Nucleus accumbens (tissue), 56 donors: Measurements from ENCODE around the gene TEX22.

ENCODE experiments used
- DNase-seq, 56 donors: peaks; one replicate each; lab custom pipeline; 2025; lab: John Stamatoyannopoulos, UW

Gene TEX22

DNA sequence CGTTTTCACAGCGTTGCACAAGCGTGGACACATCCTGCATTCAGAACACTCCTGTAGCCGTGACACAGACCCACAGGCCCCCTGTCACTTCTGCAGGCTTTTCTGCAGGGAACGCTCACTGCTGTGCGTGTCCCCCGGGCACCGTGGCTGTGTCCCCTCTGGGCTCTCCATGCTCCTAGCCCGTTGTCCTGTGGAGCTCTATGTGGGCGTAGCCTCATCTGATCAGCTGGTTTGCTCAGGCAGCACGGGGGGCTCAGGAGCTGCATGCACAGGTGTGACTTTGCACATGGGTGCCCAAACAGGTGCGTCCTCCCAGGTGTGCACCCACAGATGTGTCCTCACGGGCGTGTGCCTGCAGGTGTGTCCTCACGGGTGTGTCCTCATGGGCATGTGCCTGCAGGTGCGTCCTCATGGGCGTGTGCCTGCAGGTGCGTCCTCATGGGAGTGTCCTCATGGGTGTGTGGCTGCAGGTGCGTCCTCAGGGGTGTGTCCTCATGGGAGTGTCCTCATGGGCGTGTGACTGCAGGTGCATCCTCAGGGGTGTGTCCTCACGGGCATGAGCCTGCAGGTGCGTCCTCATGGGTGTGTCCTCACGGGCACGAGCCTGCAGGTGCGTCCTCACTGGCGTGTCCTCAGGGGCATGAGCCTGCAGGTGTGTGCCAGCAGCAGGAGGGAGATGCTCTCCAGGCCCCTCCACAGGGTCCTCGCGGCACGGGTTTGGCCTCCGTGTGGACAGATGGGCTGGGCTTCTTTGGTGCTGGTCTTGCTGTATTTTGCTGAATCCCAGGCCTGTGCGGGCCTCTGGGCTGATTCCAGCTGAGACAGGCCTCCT, 38.8 kb downstream of the TEX22 start:
- no peak for DNase-seq

DNA sequence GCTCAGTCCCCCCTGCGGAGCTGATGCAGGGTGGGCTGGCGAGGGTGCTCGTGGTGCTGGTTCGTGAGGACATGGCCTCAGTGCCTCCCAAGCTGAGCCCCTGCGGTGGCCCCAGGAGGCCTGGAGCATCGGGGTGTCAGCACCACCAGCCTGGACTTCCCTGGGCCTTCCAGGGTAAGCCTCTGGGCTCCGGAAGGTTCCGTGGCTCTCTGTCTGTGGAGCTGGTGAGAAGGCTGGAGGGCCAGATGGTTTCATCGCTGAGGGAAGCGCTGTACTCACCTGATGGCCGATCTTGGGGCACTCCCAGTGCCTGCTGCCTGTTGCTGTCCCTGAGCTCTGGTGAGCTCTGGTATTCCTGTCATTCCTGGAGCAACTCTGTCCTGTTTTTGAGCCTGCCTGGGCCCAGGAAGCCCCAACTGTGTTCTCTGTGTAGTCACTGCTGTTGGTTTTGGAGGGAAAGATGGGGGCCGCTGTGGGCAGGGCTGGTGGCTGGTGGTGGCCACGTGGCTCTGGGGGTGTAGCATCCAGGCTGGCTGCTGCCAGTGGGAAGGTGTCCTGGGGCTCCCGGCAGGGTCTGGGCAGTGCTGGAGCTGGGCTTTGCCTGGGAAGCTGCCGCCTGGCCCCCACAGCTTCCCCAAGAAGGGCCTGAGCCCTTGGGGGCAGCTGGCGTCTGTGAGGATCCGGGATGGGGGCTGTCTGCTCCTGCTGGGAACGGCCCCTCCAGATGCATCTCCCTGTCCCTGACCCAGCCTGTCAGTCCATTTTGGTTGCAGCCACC, 39.6 kb downstream of the TEX22 start:
- no peak for DNase-seq

DNA sequence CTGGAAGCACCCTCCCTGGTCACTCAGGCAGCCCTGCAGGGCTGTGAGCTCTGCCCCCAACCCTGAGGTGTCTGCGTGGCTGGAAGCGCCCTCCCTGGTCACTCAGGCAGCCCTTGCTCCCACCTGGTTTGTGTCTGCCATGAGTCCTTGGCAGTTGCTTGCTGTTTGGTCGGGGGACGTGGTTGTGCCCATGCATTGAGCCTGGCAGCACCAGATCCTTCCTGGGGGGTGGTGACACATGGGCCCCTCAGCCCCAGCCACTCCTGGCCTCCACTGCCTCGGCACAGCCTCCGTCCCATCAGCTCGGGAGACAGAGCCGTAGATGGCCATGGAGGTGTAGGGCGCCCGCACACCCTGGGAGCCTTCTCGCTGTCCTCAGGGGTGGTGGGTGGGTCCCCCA, 40.8 kb downstream of the TEX22 start:
- DNase-seq: no peak

DNA sequence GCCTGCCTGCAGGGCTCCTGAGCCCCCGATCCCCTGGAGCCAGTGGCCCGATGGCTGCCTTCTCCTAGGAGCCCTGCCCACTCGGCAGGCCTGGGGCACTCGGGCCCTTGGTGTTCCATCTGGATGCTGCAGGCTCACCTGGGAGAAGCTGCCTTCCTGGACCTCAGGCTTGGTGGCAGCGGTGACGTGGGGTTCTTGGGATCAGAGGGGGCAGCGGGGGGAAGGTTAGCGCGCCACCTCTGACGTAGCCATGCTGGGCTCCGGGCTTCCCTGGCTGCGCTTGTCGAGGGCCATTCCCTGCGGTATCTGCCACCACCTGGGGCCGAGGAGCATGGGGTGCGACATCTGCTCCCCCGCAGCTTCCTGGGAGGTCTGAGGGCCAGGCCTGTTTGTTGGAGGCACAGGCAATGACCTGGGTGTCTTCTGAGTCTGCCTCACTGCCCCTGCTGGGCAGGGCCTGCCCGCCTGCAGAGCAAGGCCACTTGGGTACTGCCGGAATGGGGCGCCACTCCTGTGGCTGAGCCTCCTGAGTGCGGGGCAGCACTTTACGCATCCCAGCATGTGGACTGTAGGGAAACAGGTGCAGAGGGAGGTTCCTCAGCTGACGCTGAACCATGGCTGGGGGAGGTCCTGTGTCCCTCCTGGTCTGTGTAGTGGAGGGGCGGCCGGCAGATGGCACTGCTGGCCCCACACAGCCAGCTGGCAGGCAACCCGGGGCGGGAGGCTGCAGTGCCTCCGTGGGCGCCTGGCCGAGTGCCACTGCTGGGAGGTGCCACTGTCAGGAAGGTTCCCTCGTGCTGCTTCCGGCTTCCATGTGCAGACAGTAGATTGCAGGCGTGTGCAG, 41.6 kb downstream of the TEX22 start:
- no peak for DNase-seq

DNA sequence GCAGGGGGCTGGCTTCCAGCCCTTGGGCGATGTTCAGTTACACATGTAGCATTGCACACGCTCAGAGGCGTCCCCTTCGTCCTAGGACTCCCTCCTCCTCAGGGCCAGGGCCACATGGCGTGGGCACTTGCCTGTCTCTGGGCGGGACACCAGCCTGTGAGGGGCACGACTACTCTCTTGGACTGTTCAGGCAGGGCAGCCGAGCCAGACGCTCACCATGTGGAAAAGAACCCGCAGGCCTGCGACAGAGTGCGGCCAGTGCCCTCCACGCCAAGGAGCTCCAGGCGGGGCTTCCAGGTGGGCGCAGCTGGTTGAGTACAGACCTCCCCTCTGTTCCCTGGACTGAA, 42.2 kb downstream of the TEX22 start:
- no peak for DNase-seq

DNA sequence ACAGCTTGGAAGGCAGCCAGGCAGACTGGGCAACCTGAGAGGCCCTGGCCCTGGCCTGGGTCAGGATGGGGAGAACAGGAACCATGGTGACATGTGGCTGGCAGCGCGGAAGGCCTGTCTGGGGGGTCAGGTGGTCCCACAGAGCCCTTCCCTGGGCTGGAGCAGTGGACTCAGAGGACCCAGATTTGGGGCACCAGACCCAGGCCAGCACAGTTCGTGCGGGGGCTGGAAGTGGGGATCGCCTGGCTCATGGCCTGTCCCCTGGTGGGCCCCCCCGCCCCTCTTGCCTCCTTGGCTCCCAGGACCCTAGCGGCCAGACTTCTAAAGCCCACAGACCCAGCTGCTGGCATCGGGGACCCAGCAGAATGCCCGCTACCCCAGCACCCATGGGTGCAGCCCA, 42.7 kb downstream of the TEX22 start:
- DNase-seq: no peak

DNA sequence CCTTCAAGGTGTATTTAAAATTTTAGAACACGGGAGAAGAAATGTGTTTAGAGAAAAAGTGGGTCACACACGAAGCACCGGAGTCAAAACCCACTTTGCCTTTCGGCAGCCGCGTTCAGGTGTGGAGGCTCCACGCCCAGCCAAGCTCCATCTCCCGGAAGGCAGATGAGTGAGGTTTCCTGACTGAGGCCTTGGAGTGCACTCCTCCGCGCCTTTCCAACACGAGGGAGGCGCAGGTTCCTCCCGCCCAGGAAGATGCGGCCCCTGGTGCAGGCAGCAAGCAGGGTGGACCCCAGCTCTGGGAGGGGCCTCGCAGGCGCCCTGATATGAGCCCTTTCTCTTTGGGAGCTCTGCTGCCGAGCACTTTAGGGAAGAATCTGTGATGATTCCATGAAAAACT, 43.8 kb downstream of the TEX22 start:
- DNase-seq: peak in 2 of 56 donors; percentile 17 to 26

DNA sequence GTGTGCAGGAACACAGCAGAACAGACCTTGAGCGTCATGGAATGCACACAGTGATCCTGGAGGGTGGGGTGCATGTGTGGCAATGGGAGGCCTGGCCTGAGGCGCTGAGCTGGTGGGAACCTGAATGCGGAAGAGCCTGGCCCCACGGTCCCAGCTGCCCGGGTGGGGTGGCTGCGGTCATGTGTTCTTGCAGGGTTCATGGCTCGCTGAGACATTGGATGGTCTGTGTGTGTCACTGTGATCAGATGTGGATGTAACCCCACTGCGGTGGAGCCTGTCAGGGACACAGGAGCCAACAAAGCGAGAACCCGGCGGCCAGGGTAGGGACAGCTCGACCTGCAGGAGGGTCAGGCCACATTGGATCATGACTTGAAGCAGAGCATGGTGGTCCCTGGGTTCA, 44.5 kb downstream of the TEX22 start:
- DNase-seq: no peak

DNA sequence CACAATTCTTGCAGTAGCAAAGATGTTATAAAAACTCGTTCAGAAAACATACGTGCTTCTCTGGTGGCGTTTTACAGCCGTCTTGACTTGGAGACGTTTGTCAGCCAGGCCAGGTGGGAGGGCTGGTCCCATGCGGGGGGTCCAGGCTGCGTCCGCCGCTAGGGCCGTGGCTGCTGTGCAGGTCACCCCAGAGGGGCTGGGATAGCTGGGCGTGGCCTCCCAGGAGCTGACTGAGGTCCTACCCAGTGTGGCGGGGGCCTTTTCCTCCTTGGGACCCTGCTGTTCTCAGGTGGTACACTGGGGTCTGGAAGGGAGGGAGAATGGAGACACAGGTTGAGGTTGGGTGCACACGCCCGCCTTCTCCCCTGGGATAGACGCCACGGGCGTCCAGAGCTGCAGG, 46.5 kb downstream of the TEX22 start:
- no peak for DNase-seq

DNA sequence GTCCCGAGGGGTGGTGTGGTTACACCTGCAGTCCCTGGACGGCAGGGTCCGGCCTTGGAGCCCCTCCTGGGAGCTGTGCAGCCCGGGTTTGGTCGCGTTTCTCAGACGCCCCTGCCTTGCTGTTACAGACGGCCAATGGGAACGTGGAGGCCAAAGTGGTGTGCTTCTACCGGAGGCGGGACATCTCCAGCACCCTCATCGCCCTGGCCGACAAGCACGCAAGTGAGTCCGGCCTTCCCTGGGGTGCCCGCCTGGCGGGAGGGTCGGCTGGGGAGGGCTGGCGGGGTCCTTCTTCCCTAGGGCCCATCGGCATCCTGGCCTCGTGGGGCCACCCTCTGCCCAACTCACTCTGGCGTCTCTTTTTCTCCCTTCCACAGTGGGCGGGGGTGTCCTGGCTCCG, 47.0 kb downstream of the TEX22 start:
- no peak for DNase-seq

DNA sequence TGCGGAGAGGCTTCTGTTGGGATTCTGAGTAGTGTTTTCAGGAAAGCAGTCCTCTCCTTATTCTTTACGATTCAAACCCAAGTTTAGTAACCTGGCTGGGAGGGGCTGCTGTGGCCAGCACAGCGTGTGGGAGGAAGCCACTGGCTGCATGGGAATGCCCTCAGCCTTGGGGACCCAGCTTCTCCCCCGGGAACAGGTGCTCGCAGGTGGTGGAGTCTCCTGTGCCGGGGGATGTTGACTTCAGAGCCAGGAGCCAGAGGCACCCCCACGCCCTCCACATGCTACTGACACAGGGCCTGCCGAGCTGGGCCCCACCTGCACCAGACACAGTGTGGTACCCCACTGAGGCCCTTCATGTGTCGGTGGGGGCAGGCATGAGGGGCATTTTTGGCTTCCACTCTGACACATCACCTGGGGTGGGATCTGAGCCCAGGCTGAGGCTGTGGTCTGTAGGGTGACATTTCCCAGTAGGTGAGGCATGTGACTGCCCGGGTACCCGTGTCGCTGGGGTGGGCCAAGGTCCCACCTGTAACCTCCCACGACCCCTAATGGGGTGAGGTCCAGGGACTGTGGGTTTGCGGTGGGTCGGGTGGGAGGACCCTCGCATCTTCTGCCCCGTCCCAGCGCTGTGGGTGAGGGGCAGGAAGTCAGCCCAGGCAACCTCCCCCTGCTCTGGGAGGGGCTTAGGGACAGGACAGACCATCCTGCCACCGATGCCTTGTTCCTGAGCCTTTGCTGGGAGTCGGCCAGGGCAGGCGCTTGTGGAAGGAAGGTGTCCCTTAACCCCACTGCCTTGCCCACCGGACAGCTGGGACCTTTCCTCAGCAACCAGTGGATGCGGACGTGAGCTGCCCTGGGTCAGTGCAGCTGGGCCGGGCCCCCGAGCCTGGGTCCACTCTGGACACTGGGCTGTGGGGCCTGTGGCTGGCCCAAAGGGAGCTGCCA, 47.8 kb downstream of the TEX22 start:
- DNase-seq: no peak

DNA sequence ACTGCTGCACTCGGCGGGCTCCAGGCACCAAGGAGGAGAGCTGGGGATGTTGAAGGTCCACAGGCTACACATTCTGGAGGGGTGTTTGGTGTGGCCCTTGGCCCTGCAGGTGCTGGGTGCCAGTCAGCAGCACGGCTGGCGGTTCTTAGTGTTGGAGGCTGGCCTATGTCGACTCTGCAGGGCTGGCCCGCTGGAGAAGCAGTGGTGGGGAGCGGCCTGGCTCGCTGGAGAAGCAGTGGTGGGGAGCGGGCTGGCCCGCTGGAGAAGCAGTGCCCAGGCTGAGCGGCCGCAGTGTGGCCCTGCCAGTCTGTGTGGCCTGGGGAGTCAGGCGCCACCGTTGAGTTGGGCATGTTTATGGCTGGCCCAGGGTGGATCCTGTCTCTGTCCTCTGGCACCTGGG, 48.6 kb downstream of the TEX22 start:
- DNase-seq: no peak

DNA sequence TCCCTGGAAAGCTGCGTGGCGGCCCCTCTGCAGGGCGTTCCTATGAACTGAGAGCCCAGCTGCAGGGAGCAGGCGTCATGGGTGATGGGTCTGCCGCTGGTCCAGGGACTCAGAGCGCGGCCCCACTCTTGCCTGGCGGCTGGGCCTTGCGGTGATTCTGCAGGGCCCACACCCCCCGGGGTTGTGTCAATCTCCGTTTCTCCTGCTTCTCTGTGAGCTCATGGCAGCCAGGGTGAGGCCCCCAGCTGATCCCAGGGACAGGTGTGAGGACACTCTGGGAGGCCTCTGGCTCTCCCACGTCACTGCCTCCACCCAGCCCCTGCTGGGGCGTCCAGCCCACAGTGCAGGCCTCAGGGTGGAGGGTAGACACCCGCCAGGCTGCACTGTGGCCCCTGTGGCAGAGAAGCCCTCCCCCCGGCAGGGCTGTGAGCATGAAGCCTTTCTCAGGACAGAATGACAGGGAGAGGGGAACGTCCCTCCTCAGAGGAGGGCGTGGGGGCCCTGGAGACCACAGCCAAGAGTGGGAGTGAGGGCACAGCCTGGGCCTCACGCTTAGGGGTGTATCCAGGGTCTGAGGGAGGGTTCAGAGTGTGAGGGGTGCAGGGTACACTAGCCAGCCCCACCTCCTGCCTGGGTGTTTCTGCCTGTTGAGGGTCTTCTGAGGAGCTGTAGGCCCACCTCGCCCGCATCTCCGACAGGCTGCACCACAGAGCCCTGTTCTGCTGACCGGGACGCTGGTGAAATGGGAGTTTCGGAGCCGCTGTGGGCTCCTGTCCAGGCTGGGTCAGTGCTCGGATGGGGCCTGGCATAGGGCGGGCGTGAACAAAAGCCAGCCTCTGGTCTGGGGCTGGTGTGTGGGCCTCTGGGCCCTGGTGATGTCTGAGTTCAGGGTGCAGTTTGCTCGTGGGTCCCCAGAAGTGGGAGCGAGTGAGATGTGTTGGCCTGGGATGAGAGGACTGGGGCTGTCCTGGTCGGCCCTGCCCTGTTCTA, 49.6 kb downstream of the TEX22 start:
- DNase-seq: no peak

DNA sequence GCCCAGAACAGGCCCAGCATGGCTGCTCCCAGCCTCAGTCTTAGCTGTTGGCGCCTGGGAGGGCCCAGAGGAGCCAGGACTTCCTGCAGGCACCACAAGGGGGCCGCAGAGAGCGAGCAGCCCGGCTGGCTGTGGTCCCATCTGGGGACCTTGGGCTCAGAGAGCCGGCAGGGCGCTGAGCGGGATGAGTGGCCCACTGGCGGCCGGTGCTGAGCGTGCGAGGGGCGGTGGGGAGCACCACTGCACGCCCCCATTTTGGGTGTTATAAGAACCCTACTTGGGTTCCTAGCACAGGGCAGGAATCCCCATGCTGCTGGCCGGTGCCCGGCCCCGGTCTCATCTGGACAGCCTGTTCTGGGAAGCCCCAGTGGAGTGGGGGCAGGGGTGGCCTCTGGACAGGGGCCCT, 50.4 kb downstream of the TEX22 start:
- peak in 49 of 56 donors; percentile 4 to 78 (median 50) for DNase-seq

DNA sequence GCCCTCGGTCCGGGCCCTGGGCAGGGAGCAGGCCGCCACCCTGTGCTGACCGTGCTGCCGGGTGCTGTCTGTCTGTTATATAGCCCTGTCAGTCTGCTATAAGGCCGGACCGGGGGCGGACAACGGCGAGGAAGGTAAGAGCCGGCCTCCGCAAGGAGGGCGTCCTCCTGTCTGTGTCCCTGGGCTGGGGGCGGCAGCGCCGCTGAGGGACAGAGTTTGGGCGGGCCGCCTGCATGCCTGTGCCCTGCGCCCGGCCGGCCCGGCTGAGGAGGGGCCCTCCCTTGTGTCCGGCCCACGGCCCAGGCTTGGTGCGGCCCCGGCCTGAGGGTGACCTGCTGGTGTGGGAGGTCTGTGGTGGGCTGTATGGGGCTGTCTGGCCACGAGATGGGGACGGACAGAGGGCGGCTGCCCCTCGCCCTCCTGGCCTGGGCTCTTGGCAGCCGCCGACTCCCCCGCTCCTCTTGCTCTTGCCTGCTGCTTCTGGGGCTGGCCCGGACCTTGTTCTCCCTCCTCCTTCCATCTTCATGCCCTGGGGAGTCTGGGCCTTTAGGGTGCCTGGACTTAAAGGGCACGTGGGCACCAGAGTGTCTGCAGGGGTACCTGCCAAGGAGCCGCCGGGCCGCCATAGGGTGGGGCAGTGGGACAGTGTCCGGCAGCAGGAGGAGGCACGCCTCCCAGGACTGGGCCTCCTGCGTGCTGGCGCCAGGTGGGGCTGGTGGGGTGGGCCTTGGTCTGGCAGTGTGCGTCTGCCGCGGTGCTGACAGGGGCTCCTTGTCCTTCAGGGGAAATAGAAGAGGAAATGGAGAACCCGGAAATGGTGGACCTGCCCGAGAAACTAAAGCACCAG, 51.2 kb downstream of the TEX22 start:
- no peak for DNase-seq

DNA sequence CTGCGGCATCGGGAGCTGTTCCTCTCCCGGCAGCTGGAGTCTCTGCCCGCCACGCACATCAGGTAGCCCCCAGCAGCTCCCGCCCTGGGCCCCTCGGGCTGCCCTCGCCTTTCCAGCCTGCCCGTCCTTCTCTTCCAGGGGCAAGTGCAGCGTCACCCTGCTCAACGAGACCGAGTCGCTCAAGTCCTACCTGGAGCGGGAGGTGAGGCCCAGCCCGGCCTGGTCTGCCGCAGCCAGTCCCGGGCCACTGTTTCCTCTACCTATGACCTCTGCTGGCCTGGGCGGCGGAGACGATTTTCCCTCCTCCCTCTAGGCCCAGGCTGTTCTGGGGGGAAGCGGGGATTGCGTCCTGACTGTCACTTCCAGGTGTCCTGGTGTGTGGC, 51.8 kb downstream of the TEX22 start:
- DNase-seq: no peak

DNA sequence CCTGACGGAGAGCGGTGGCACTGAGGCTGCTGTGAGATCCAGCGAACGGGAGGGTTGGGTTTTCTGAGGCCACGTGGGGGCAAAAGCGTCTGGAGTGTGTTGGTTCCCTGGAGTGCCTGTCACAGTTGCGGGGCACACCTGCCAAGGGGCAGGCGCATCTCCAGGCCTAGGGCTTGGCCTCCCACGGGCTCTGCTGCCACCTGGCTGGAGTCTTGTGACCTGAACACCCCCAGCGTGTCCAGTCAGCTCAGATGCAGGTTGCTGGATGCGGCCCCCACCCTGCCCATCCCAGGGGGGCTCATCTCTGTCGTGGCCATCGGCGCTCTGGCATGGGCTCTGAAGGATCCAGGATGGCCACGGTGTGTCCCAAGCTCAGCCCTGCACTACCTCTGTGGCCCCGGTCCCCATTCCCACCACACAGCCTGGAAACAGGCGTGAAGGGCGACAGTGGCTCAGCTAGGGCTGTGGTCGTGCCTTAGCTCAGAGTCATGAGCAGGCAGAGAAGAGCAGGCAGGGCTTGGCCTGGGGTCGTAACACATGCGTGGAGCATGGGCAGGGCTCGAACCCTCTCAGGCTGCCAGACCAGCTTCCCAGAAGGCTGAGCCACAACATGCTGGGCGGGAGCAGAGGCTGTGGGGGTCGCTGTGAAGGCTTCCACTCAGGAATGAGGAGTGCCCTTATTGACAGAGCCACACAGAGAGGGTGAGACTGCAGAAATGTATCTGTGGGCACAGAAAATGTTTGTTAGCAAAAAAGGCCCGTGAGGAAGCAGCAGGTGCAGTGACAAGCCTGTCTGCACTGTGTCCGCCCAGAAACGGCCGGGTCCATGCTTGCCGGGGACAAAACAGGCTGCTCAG, 52.8 kb downstream of the TEX22 start:
- DNase-seq: no peak
